Measurements from ENCODE around the gene RNPEP.
"Not testable (repeated sequence)": the region's sequence is repeated elsewhere in the genome, so short reads cannot be mapped to it uniquely, and the experiment has no call there.

RNPEP gene, protein sequence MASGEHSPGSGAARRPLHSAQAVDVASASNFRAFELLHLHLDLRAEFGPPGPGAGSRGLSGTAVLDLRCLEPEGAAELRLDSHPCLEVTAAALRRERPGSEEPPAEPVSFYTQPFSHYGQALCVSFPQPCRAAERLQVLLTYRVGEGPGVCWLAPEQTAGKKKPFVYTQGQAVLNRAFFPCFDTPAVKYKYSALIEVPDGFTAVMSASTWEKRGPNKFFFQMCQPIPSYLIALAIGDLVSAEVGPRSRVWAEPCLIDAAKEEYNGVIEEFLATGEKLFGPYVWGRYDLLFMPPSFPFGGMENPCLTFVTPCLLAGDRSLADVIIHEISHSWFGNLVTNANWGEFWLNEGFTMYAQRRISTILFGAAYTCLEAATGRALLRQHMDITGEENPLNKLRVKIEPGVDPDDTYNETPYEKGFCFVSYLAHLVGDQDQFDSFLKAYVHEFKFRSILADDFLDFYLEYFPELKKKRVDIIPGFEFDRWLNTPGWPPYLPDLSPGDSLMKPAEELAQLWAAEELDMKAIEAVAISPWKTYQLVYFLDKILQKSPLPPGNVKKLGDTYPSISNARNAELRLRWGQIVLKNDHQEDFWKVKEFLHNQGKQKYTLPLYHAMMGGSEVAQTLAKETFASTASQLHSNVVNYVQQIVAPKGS

DNA sequence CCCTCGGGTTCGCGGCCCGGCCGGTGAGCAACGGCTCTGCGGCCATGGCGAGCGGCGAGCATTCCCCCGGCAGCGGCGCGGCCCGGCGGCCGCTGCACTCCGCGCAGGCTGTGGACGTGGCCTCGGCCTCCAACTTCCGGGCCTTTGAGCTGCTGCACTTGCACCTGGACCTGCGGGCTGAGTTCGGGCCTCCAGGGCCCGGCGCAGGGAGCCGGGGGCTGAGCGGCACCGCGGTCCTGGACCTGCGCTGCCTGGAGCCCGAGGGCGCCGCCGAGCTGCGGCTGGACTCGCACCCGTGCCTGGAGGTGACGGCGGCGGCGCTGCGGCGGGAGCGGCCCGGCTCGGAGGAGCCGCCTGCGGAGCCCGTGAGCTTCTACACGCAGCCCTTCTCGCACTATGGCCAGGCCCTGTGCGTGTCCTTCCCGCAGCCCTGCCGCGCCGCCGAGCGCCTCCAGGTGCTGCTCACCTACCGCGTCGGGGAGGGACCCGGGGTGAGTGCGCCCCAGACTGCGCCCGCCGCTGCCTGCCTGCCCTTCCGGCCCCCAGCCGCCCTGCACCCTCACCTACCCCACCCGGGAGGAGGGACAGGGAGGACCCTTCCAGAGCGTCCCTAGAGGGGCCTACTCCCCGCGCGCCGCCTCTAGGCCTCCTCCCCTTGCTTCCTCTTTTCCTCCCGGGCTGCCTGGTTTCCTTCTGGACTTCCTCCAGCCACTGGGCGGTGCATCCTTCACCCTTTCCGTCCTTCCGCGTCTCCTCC is at the start of gene RNPEP:
RNPEP (plus strand) TSS at position 26 of the 757 bp plus-strand sequence; CDS start at position 45, 19 bp downstream.
- FAIRE-seq, result no peak

DNA sequence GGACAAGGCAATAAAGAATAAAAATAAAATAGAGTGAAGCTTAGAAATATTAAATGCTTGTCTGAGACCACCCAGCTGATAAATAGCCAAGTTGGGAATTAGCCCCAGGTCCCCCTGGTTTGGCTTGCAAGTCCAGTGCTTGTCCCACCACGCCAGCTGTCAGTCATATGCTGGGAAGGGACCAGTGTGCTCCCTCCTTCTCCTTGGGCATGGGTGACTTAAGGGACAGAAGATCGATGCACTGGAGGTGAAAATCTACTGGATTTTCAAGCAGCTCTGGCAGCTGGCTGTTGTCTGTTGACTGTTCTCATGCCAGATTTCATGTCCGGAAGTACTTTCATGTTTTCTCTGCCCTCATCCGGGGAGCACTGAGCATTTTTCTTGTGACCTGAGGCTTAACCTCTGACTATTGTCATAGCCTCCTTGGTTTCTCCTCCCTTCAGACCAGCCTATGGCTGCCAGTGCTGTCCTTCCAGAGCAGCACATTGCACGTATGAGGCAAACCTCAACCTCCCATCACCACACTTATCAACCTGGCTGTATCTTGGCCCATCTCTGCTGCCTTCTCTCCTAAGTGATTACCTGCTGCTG is 48.5 kb upstream of the RNPEP start:
- no peak for FAIRE-seq

DNA sequence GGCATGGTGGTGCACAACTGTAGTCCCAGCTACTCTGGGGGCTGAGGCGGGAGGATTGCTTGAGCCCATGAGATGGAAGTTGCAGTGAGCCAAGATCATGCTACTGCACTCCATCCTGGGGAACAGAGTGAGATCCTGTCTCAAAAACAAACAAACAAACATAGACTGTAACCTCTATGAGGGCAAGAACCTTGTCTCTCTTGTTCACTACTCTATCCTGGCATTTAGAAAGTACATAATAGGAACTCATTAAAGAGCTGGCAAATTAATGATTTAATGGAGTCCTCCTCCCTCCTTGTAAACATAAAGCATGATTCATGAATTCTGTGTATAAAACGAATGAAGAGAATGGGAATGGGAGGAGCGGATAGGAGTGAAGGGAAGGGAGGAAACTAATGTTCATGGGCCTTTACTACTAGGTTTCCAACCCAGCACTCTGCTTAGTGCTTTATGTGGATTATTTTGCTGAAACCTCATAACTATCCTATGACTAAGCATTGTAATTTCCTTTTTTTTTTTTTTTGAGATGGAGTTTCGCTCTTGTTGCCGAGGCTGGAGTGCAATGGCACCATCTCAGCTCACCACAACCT is 44.7 kb upstream of the RNPEP start:
- no peak for FAIRE-seq

DNA sequence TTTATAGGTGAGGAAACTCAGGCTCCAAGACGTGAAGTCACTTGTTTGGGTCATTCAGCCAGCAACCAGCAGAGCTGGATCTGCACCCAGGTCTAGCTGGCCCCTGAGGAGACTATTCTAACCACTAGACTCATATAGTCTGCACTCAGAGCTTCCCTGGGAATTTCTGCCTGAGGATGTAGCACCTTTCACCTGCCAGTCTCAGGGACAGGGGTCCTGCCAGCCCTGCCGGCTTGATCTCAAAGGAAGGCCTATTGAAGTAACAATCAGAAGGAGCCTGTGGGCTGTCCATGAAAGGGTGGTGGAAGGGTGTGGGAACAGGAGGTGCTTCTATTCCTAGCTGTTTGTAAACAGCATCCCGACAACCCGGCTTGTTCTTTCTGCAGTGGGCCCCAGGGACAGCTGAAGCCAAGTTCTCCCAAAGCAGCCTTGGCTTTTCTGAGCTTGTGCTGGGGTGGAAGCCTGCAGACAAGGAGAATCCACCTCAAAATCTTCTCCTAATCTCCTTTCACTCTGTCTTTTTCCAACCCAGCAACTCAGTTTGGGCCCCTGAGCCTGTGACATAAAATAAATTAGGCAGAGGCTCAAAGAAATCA is 43.9 kb upstream of the RNPEP start:
- no peak for FAIRE-seq

DNA sequence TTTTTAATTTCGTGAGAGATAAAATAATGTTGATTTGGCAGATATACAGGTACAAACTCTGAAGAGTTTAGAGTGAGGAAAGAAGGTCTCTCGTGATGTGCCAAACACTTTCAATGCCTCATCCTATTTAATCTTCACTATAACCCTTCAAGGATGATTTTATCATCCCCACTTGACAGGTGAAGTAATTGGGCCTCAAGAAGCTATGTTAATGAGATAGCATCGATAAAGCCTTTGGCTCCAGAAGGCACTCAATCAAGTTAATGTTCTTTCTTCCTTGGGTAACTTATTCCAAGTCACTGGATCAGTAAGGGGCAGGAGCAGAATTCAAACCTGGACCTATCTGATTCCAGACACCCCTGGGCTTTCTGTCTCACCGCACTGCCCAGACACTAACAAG is 43.3 kb upstream of the RNPEP start:
- no peak for FAIRE-seq

DNA sequence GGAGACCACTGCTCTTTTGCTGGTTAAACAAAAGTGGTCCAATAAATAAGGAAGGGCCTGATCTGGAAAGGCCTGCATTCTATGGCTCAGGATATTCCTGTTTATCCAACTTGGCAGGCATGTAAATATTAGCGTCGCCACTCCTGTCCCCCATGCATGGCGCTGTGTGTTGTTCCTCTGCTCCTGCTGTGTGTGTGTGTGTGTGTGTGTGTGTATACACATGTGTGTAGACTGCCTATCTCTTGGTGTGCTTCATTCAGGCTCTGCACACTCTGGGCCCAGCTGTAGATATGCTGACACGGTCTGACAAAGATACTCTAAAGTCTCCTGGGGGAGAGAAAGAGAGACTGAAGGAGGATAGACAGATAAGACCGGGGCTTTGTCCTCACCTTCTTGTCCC is 42.9 kb upstream of the RNPEP start:
- FAIRE-seq, result no peak

DNA sequence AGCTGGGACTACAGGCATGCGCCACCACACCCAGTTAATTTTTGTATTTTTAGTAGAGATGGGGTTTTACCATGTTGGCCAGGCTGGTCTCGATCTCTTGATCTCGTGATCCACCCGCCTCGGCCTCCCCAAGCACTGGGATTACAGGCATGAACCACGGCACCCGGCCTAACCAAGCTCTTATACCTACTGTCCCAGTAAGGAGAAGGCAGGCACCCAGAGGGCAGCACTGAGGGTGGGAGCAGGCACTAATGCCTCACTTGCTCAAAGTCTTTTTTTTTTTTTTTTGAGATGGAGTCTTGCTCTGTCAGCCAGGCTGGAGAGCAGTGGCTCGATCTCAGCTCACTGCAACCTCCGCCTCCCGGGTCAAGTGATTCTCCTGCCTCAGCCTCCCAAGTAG is 42.1 kb upstream of the RNPEP start:
- FAIRE-seq, result not testable (repeated sequence)

DNA sequence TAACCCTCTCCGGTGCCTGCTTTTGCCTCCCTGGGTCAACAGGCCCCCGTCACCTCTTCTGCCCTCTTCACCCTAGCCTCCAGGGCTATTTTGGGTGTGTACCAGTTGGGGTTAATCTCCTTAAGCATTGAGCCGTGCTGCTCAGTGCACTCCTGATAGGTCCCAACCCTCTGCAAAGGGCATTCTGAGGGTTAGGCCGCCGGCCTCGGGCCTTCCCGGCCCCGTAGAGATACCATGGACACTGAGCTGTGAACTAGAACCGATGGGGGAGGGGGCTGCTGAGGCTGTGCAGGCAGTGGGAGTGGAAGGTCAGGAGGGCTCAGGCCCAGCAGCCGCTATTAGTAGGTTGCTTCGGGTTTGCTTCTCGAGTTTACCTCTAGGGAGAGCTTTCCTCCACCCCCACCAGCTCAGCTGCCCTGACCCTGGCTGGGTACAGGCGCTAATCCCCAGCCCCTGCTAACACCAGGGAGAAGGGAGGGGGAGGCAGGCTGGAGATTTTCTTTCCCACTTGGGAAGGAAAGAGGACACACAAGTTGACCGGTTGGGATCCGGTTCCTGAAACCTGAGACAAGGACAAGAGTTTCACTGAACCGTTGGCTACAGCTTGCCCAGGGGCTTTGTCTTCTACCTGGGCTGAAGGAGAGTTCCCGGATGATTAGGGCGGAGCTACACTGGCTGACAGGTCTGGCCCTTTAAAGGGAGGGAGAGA is 40.9 kb upstream of the RNPEP start:
- no peak for FAIRE-seq

DNA sequence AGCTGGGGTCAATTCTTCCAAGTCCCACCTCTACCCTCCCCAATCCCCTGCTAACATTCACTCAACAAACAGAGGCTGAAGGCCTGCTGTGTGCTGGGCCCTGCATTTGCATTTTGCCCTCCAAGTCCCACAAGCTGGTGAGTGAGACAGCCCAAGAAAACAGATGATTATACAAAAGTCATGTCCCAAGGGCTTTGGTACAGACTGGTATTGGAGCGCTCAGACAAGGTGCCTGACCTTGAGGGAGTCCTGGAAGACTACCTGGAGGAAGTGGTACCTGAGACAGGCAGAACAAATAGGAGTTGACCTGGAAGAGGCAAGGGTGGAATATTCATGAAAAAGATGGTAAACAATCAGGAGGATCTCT is 40.3 kb upstream of the RNPEP start:
- FAIRE-seq, result no peak

DNA sequence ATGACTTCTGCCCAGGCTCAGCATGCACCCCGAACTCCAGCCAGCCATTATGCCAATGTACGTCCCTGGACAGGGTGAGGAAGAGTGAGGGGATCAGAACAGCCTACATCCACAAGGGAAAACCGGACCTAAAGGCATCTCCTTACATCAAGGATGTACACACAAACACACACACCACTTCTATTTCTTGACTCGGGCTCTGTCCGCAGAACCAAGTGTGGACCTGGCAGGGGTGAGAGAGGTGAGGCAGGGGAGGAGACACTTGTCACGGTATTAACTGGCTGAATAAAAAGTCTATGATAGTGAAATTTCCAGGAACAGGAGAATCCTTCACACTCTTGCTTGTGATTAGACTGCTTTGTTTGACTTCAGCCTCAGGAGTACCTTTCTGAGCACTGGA is 38.4 kb upstream of the RNPEP start:
- no peak for FAIRE-seq

DNA sequence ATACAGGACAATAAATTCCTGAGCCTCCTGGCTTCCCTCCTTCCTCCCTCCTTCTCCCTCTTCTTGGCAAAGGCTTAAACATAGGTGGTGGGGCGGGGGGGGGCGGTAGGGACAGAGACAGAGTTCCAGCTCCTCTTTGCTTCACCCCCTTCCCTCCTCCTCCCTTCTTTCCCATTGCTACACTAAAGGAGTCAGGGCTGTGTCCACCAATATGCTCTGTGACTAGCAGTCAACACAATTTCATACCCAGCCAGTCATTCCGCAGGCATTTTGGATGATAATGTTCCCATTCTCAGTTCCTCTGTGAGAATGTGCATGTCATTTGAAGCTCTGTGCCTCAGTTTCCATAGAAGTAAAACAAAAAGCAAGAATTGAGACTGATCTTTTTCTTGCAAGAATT is 37.8 kb upstream of the RNPEP start:
- FAIRE-seq, result no peak

DNA sequence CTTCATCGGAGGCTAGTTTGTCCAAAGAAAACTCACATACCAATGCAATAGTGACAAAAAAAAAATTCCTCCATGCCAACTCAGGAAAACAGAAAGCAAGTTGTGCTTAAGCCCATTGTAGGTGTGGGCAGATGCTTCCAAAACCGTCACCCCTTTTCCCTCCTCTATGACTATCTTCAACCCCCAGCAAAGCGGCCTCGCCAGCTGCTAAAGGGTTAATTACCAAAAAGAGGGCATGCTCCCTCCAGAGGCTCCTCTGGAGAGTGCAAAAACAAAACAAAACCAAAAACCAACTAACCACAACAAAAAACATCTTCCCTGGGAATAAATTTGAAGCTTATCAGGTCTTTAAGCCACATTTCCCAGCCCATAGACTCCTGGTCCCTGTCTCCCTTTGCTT is 37.3 kb upstream of the RNPEP start:
- no peak for FAIRE-seq

DNA sequence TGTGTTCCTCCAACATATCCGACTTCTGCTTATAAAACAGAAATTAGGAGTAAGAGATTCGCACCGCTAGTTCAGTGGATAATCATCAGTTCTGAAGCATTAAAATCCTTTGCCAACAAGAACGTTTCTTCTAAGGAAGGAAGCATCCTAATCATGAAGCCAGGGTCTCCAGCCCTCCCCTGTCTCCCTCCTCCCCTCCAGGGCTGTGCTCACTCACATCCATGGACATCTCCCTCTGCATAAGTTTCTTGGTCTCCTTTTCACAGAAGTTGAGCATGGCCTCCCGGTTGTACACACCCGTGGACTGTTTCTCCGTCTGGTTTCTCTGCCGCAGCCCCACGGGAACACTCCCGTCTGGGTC is 36.6 kb upstream of the RNPEP start:
- FAIRE-seq, result no peak

DNA sequence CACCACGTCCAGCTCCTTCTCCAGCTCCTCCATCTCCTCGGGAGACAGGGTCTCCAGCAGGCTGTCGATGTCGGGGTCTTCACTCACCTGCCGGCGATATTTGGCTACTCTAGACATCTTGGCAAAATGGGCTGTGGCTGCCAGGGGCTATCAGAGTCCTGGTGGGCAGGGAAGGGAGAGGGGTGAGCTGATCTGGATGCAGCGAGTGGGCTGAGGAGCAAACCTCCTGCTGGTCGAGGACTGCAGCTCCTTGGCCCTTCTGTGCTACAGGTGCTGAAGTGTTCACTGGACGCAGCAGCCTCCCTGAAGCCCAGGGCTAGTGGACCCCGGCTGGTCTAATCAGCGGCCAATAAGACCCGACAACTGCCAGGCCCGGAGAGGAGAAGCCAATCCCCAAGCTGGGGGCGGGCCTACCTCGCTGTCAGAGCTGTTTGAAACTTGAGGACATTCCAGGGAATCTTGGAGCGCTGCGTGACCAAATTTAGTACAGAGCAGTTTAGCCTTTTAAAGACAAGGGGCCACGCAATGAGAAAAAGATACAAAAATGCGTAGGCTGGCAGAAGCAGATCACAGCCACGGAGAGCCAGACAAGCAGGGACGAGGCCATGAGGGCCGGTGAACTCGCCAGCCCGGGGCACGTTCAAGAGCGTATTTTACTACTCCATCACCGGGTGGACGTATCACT is 36.1 kb upstream of the RNPEP start, which contains the start of gene LMOD1:
LMOD1 (minus strand) TSS at position 325 of the 685 bp plus-strand sequence; CDS start at position 117, 208 bp downstream.
- peak; percentile 92 for FAIRE-seq

DNA sequence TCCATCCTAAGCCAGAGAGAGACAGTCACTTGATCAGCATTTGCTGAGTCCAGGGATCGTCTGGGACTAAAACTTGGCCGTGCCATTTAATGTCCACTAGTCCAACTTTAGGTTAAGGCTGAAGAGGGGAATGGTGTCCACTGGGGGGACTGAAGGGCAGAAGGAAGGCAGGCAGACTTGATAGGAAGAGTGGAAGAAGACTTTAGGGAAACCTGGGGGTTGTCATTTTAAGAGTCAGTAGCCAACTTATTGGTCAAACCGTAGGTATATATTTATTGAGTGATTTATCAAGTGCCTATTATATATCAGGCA is 34.8 kb upstream of the RNPEP start:
- no peak for FAIRE-seq

DNA sequence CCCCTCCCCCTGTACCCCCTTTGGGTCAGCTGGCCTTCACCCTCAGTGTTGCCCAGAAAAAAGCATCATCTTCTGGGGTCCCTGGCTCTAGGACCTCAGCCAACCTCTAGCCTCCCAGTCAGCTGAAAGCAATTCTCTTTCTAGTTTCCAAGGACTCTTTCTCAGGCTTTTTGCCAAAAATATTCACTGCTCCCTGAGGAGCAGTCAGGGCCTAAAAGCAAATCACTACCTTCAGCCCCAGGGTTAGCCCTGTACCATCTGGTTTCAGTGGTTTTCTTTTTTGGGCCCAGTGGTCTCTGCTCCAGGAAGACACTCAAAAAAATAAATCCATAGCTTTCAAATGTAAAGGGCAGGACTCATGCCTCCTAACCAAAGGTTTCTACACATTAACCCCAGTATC is 33.0 kb upstream of the RNPEP start:
- no peak for FAIRE-seq

DNA sequence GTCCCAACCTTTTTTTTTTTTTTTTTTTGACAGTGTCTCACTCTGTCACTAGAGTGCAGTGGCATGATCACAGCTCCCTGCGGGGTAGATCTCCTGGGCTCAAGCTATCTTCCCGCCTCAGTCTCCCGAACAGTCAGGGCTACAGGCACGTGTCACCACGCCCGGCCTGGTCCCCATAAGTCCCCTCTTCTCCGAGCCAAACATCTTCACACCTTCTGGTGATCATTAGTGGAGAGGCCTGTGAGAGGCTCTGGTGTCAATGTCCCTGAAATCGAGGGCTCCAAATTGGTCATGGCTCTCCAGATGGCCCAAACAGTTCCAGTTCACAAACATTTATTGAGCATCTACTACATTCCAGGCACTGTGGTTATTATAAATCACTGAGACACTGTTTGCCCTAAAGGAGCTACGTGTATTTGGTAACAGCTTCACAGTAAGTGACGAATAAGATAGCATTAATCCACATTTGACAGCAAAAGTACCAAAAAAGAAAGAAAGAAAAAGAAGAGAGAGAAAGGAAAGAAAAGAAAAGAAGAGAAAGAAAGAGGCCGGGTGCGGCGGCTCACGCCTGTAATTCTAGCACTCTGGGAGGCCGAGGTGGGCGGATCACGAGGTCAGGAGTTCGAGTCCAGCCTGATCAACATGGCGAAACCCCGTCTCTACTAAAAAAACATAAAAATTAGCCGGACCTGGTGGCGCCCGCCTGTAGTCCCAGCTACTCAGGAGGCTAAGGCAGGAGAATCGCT is 28.0 kb upstream of the RNPEP start:
- no peak for FAIRE-seq

DNA sequence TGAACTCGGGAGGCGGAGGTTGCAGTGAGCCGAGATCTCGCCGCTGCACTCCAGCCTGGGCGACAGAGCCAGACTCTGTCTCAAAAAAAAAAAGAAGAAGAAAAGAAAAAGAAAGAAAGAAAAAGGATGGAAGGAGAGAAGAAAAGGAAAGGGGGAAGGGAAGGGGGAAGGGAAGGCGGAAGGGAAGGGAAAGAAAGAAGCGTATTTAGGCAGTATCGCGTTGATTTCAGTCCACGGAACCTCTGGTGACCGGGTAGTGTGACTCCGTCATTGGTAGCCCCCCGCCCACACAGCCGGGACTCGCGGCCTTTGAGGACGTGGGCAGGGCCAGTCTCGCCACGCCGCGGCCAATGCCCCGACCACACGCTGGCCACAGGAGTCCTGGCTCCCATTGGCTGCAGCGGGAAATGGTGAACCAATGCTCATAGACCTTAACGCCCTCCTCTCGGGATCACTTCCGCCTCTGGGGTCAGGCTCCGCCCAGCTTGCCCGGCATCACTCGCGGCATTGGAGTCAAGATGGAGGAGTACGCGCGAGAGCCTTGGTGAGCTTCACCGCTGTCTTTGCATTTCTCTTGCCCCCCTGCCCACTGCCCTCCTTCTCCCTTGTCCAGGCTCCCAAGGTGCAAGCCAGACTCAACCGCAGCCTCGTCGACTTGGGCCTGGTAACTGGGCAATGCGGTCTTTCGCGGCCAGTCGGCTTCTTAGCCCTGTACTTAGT is 27.3 kb upstream of the RNPEP start, which contains the start of gene TIMM17A:
TIMM17A (plus strand) TSS at position 495 of the 720 bp plus-strand sequence; CDS start at position 519, 24 bp downstream.
- peak; percentile 99 for FAIRE-seq

DNA sequence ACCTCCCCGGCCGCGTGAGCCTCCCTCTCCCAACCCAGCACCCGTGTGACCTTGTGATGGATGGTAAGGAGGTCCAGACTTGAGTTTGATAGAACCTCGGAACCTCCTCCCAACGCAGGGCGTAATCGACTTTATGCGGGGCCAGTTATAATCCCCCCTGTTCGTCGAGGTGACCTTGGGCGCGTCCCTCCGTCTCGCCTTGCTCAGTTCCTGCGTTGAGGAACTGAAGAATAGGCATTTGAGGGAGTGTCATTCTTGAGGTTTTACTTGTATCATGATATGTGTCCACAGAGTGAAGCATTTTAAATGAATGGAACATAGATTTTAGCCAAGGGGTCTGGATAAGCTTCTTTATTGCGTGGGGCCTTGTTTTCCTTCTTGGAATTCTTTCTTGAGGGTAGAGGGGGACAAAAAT is 26.7 kb upstream of the RNPEP start:
- no peak for FAIRE-seq

DNA sequence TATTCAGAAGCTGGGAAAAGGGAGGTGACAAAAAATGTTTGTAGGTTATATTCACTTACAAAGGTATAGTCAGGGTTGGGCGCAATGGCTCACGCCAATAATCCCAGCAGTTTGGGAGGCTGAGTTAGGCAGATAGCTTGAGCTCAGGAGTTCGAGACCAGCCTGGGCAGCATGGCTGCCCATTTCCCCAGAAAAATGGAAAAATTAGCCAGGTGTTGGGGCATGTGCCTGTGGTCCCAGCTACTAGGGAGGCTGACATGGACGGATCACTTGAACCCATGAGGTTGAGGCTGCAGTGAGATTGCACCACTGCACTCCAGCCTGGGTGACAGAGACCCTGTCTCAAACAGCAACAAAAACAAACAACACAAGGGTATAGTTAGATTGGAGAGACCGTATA is 24.1 kb upstream of the RNPEP start:
- FAIRE-seq, result no peak
